GM19372 (cell line): ENCODE results near the gene SV2C.
"Not testable (repeated sequence)": the region's sequence is repeated elsewhere in the genome, so short reads cannot be mapped to it uniquely, and the experiment has no call there.

Source experiments
- ATAC-seq: cut with Tn5 transposase; IDR thresholded peaks from one replicate; pipeline ENCODE4 v1.9.1; 2021; ENCODE audit warnings: mild to moderate bottlenecking, low read depth, moderate library complexity; ENCODE audit not compliant: unreplicated experiment

Gene SV2C

DNA sequence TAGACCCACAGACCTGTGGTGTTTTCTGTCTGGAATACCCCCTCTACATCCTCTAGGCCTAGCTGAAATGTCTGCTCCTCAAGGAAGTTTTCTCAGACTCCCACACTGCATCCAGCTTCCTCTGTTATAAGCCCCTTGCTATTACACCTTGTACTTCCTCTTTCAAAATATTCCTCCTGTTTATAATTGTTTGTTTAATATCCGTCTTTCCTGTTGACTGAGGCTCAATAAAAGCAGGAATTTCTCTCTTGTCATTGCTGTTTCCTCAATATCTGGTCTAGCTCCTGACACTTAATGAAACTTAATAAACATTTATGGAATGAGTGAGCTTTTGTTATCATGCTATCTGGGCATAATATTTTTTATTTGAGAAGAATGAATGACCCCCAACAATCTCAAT is 285.8 kb downstream of the SV2C start:
- ATAC-seq, result no peak

DNA sequence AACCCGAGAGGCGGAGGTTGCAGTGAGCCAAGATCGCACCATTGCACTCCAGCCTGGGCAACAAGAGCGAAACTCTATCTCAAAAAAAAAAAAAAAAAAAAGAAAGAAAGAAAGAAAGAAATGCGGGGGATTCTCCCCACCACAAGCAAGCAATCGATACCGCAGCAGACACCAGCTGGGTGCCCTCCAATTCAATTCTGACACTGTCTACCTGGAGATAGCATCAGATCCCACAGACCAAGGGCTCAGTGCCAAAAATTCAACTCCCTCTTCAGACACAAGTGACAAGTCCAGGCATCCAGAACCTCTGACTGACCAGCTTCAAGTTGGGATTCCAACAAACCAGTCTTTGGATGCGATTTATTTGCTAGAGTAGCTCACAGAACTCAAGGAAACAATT is 286.5 kb downstream of the SV2C start:
- not testable (repeated sequence) for ATAC-seq

GRCh38 chr5:76371960-76372322 is 288.8 kb downstream of the SV2C start:
- no peak for ATAC-seq

DNA sequence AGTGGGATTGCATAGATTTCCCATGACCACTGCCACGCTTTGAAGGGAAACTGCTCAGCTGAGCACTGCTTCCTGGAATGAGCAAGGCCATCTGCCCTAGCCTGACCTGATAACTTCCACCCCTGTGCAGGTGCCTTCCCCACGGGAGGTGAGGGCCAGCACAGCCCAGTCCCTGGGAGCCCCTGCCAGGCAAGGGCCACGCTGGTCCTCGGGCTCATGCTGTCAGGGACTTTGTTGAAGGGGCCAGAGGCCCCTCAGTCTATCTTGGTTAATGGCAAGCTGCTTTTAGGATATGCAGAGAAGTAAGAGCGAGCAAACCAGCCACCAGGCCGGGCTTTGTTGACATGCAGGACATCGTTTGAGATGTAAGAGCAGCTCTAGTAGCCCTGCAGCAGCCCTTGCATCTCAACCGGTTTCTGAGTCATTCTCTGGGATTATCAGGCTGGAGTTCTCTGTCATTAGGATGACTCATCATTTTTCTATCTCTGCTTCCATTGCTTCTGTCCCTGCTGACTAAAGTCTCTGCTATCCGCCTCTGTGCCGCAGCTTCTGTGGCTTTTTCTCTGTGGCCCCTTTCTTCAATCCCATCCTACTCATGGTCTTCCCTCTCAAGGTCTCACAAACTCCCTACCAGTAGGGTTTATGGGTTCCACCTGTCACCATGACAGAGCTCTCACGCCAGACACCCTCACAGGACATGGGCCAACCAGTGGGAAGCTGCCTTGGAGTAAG is 289.3 kb downstream of the SV2C start:
- ATAC-seq, result no peak

GRCh38 chr5:76376148-76376865 is 293.1 kb downstream of the SV2C start:
- no peak for ATAC-seq

DNA sequence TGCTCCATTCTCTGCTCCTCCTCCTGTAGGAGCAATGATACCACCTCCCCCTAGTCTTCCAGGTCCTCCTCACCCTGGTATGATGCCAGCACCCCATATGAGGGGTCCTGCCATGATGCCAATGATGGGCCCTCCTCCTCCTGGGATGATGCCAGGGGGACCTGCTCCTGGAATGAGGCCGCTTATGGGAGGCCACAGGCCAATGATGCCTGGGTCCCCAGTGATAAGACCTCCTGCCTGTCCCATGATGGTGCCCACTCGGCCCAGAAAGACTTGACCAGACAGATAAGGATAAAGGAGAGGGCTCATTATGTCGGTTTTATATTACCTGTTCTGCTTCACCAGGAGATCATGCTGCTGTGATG is 293.7 kb downstream of the SV2C start:
- no peak for ATAC-seq

GRCh38 chr5:76378355-76378754 is 295.2 kb downstream of the SV2C start:
- no peak for ATAC-seq

DNA sequence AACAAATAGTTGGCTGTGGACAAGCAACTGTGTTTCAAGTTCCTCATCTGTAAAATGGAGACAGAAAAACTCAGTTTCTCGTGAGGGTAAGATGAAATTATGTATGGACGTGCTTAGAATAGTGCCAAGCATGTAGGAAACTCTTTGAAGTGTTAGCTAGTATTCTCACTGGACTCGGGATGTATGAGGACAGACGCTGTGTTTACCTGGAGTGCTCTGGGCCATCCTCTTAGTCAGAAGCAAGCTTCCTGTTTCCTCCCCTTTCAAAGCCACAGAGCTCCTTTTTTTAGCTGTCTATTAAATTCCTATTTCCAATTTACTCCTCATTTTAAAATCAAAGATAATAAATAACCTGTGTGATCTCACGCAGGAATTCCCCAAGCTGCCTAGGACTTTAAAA is 296.1 kb downstream of the SV2C start:
- no peak for ATAC-seq

- ATAC-seq, result no peak
Observed at GRCh38 chr5:76379855-76380254, 296.7 kb downstream of the SV2C start.

GRCh38 chr5:76380346-76381066 is 297.3 kb downstream of the SV2C start:
- ATAC-seq, result no peak

- no peak for ATAC-seq
Observed at GRCh38 chr5:76383126-76383832, 300.1 kb downstream of the SV2C start.

DNA sequence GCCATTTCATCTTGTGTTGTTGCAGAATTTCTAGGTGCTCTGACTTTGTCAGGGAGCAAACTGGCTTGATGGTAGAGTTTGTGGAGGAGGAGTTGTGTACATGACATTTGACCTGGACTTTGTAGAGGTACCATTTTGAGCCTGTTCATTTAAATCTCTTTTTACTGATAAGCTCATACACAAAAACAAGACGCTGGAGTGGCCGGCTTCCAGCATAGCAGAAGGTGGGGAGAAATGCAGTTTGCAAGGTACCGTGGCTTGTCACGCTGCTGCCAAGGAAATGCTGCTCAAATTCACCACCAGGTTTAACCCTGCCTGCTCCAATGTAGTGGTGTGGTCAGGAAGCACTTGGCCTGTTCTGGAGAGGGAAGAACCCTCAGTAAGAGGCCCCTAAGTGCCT is 301.0 kb downstream of the SV2C start:
- ATAC-seq, result no peak

DNA sequence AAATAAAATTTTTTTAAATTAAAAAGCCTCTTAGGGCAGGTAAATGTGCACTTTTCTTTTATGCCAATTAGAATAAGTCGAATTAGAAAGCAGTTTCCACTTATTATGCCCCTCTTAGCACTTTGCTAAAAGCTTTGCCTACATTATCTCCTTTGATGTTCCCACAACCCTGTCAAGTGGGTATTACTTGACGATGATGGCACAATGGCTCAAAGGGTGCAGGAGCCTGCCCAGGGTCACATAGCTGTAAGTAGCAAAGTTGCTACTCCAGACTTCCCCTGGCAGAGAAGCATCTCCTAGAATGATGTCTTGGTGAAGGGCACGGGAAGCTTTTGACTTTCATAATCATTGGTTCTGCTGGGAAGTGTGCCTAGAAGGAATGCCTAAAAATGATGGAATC is 301.5 kb downstream of the SV2C start:
- no peak for ATAC-seq

DNA sequence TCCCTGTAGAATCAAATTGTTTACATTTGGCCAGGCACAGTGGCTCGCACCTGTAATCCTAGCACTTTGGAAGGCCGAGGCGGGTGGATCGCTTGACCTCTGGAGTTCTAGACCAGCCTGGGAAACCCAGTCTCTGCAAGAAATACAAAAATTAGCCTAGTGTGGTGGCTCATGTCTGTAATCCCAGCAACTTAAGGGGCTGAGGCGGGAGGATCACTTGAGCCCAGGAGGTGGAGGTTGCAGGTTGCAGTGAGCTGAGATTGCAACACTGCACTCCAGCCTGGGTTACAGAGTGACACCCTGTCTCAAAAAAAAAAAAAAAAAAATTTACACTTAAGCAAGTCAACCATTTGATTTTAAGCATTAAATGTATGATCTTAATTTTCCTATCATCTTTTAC is 302.4 kb downstream of the SV2C start:
- ATAC-seq, result no peak

DNA sequence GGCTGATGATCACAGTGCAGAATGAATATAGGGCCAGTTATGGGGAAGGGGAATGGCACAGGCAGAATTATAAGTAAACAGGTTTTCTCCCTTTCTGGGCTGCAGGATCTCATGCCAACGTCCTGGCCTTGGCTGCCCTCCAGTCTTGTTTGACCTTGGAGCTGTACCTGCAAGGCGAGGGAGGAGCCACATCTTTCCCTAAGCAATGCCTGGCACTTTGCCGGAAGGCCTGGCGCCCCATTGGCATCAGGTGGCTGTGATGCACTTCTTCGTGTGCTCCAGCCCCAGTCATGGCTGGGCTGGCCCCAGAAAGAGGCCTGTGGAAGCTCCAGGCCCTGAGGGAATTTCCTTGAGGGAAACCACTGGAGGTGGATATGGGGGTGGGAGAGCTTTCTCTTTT is 303.2 kb downstream of the SV2C start:
- ATAC-seq, result no peak

DNA sequence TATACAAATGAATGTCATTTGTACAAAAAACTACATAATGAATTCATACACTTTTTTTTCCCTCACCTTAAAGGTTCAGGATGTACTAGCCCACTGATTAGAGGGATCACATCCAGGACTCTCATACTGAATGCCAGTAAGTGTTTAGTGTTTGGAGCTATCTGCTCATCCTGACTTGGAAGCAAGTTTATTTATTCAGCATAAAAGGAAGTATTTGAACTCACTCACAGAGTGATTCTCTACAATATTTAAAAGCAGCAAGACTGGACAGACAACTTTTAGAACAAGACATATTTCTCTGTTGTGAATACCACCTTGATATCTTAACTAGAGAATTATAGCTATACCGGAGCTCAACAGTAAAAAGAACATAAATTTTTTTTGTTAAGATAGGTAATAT is 305.1 kb downstream of the SV2C start:
- ATAC-seq, result no peak

GRCh38 chr5:76388791-76389512 is 305.8 kb downstream of the SV2C start:
- no peak for ATAC-seq

- no peak for ATAC-seq
Observed at GRCh38 chr5:76389513-76390154, 306.5 kb downstream of the SV2C start.

DNA sequence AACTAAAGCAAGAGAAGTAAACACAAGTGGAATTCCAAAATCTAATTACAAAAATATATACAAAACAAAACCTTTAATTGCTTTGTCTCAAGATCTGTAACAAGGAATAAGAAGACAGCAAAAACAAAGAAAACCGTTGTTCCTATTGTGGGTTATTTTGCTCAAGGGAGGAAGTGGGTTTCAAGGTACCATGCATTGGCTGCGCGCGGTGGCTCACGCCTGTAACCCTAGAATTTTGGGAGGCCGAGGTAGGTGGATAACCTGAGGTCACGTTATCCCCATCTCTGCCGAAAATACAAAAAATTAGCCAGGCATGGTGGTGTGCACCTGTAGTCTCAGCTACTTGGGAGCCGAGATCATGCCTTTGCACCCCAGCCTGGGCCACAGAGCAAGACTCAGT is 307.8 kb downstream of the SV2C start:
- no peak for ATAC-seq
